Type B pancreatic cell (in vitro differentiated cells): Measurements from ENCODE around the gene PIGV. TPM values are rescaled to one million over a fixed set of nuclear protein-coding genes. Genes with fewer than 3 reads are reported as not detected.

Experiments
- DNase-seq: peaks from one replicate; pipeline ENCODE4 v3.0.0; 2021; ENCODE audit warnings: mixed read lengths; ENCODE audit not compliant: unreplicated experiment; ENCODE audit errors: extremely low spot score
- H3K27ac Mint-ChIP-seq: 2 replicates; pipeline ENCODE4 v1.8.0; 2021; ENCODE audit warnings: mild to moderate bottlenecking, mixed read lengths
- H3K27me3 Mint-ChIP-seq: 2 replicates; pipeline ENCODE4 v1.8.0; 2021; ENCODE audit warnings: mixed read lengths
- H3K36me3 Mint-ChIP-seq: 2 replicates; pipeline ENCODE4 v1.8.0; 2021; ENCODE audit warnings: mixed read lengths
- H3K4me1 Mint-ChIP-seq: one replicate; pipeline ENCODE4 v1.8.0; 2021; ENCODE audit warnings: mixed read lengths; ENCODE audit not compliant: unreplicated experiment
- H3K4me3 Mint-ChIP-seq: 2 replicates; pipeline ENCODE4 v1.8.0; 2021; ENCODE audit warnings: mild to moderate bottlenecking, mixed read lengths
- H3K9me3 Mint-ChIP-seq: 2 replicates; pipeline ENCODE4 v1.8.0; 2021; ENCODE audit warnings: mixed read lengths
- CTCF ChIP-seq: fragments of 200-600 bp; sonication (generic); conservative IDR thresholded peaks from 2 replicates; pipeline ENCODE4 v1.5.0; 2021; ENCODE audit warnings: antibody characterized with exemption, mild to moderate bottlenecking
- total RNA-seq: library from RNA; stranded (reverse); gene quantifications from 2 replicates; pipeline ENCODE4 v1.2.1, GENCODE V29; 2021; ENCODE audit warnings: low replicate concordance

Gene PIGV
- total RNA-seq, 1 donor from 2014 or later: 13.3 TPM

DNA sequence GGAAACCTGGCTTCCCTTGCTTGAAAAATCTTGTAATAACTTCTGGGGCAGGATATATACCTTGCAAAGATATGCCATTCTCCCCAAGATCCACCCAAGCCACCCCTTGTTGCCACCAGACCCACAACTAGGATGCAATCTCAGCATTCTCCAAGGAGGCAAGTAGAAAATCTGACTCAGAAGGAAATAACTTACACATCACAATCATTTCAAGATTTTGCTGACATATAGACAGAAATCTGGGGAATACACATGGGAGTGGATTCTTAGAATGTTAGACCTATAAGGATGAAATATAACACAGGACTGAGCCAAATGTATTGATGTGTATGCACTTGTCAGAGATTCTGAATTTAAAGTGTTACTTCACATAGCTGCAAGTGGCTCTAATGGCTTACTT is 24.0 kb downstream of the PIGV start:
- Mint-ChIP-seq H3K27ac (peak overlapping the region; percentile 34), H3K9me3 (no peaks in the 10 kb centered on the region), H3K36me3 (no peaks in the 10 kb centered on the region), H3K4me3 (no peak overlapping the region), H3K27me3 (no peaks in the 10 kb centered on the region), H3K4me1 (no peaks in the 10 kb centered on the region)
- DNase-seq: no peak
- TF ChIP-seq CTCF: no peak

DNA sequence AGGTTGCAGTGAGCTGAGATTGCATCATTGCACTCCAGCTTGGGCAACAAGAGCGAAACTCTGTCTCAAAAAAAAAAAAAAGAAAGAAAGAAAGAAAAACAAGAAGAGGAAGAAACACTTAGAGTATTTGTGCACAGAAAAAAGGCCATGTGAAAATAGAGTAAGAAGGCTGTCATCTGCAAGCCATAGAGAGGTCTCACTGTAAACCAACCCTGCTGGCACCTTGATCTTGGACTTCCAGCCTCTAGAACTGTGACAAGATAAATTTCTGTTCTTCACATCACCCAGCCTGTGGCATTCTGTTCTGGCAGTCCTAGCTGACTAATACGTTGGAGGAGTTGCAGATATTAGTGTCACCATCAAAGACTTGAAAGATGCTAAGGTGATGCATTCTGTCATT is 26.6 kb downstream of the PIGV start:
- H3K36me3 Mint-ChIP-seq: no peaks in the 10 kb centered on the region
- DNase-seq: no peak
- H3K4me3 Mint-ChIP-seq: no peak overlapping the region
- H3K27ac Mint-ChIP-seq: no peak overlapping the region
- H3K9me3 Mint-ChIP-seq: no peaks in the 10 kb centered on the region
- H3K4me1 Mint-ChIP-seq: no peaks in the 10 kb centered on the region
- H3K27me3 Mint-ChIP-seq: no peaks in the 10 kb centered on the region
- no peak for TF ChIP-seq CTCF

- H3K27me3 Mint-ChIP-seq: no peaks in the 10 kb centered on the region
- TF ChIP-seq CTCF: no peak
- H3K36me3 Mint-ChIP-seq: no peaks in the 10 kb centered on the region
- H3K27ac Mint-ChIP-seq: no peak overlapping the region
- no peaks in the 10 kb centered on the region for H3K4me1 Mint-ChIP-seq
- DNase-seq: no peak
- no peaks in the 10 kb centered on the region for H3K9me3 Mint-ChIP-seq
- no peak overlapping the region for H3K4me3 Mint-ChIP-seq
Measured at GRCh38 chr1:26814893-26815292, 27.1 kb downstream of the PIGV start.

DNA sequence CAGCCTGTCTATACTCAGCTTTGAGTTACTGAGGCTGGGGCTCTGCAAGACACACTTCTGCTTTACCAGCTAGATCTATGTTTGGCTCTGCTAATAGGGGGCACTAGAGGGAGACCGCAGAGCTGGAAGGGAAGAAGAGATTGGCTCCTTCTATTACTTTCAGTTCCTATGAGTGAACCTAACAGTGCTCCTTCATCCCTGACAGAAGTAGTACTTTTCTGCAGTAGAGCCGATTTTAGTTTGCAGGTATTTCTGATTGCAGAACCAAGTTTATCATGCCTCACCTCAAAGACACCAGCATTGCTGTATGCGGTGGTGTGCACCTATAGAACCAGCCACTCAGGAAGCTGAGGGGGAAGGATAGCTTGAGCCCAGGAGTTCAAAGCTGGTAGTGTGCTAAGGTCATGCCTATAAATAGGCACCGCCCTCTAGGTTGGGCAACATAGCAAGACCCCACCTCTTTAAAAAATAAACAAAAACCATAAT is 33.1 kb downstream of the PIGV start:
- H3K36me3 Mint-ChIP-seq: no peaks in the 10 kb centered on the region
- no peak overlapping the region for H3K4me3 Mint-ChIP-seq
- no peak overlapping the region for H3K27ac Mint-ChIP-seq
- DNase-seq: no peak
- no peaks in the 10 kb centered on the region for H3K4me1 Mint-ChIP-seq
- no peak for TF ChIP-seq CTCF
- H3K27me3 Mint-ChIP-seq: no peaks in the 10 kb centered on the region
- H3K9me3 Mint-ChIP-seq: peaks cover 5% of the 10 kb centered on the region

DNA sequence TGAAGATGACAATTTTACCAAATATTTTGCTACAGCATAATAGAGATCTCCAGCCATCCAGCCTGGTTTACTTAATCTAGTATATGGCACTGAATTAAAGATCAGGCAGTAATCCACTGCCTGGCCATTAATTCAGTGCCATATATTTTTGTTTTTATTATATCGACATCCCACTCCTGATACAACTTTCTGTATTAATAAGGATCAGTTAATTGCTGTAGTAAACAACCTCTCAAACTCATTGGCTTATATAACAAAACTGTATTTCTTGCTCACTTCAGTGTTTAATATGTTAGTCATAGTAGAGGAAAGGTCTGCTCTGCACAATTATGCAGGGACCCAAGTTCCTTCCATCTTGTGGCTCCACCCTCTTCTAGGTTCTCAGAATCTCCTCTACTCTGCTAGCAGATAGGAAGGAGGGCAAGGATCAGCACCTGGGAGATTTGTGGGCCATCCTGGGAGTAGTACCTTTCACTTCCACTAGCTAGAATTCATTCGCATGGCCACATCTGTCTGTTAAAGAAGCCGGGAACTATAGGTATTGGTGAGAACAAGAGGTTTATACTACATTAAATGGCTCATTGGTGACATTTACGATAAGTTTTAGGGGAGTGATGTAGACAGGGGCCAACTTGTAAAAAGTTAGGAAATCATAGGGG is 35.1 kb downstream of the PIGV start:
- H3K4me1 Mint-ChIP-seq: peaks cover 6% of the 10 kb centered on the region
- peaks cover 5% of the 10 kb centered on the region for H3K9me3 Mint-ChIP-seq
- TF ChIP-seq CTCF: no peak
- no peaks in the 10 kb centered on the region for H3K27me3 Mint-ChIP-seq
- peak overlapping the region; percentile 49 for H3K27ac Mint-ChIP-seq
- no peaks in the 10 kb centered on the region for H3K36me3 Mint-ChIP-seq
- DNase-seq: no peak
- no peak overlapping the region for H3K4me3 Mint-ChIP-seq

- TF ChIP-seq CTCF: no peak
- H3K27me3 Mint-ChIP-seq: no peaks in the 10 kb centered on the region
- DNase-seq: no peak
- H3K4me3 Mint-ChIP-seq: peak overlapping the region; percentile 38
- peak overlapping the region; percentile 94 for H3K27ac Mint-ChIP-seq
- peaks cover 5% of the 10 kb centered on the region for H3K9me3 Mint-ChIP-seq
- H3K36me3 Mint-ChIP-seq: peaks cover 5% of the 10 kb centered on the region
- H3K4me1 Mint-ChIP-seq: peaks cover 22% of the 10 kb centered on the region
Measured at GRCh38 chr1:26824731-26825130, 37.0 kb downstream of the PIGV start.
